ENCODE results near the gene ERMP1.
"Not testable (repeated sequence)": the region's sequence is repeated elsewhere in the genome, so short reads cannot be mapped to it uniquely, and the experiment has no call there.

ERMP1 gene

DNA sequence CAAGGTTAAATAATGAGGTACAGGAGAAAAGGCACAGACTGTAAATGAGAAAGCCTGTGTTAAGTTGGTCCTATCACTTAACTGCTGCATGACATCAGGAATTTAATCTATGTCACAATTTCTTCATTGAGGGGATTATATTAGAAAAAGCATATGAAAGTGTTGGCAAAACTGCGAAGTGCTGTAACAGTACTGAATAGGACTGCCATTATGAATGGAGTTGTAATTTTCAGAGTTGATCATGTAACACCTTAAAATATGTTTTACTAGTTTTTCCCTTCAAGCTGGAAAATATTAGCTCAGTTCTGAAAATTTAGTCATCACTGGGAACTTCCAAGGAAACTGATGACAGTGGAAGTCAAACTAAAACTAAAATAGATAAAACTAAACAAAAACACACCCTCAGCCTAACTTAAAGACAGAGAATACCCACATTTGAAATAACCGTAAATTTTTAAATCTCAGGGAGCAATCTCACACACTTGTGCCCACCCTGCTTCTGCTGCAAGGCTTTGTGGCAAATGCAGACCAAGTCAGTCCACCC, 45.1 kb downstream of the ERMP1 start:
- TF ChIP-seq, protein P1, sequence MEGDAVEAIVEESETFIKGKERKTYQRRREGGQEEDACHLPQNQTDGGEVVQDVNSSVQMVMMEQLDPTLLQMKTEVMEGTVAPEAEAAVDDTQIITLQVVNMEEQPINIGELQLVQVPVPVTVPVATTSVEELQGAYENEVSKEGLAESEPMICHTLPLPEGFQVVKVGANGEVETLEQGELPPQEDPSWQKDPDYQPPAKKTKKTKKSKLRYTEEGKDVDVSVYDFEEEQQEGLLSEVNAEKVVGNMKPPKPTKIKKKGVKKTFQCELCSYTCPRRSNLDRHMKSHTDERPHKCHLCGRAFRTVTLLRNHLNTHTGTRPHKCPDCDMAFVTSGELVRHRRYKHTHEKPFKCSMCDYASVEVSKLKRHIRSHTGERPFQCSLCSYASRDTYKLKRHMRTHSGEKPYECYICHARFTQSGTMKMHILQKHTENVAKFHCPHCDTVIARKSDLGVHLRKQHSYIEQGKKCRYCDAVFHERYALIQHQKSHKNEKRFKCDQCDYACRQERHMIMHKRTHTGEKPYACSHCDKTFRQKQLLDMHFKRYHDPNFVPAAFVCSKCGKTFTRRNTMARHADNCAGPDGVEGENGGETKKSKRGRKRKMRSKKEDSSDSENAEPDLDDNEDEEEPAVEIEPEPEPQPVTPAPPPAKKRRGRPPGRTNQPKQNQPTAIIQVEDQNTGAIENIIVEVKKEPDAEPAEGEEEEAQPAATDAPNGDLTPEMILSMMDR (IDR thresholded peaks at IDR 0.05; ENCODE audit: low read depth, low read length, missing control alignments): no peak
- DNase-seq (ENCODE audit: extremely low read depth, low read depth): no peak
- H3K4me3 ChIP-seq (replicated peaks; ENCODE audit: low read depth, low read length): no peak overlapping the region

- TF ChIP-seq, protein P1 (IDR thresholded peaks at IDR 0.05; ENCODE audit: low read depth, low read length, missing control alignments): no peak
- no peak for DNase-seq (ENCODE audit: extremely low read depth, low read depth)
- H3K4me3 ChIP-seq (replicated peaks; ENCODE audit: low read depth, low read length): no peak overlapping the region
Measured at GRCh38 chr9:5787220-5787619, 45.7 kb downstream of the ERMP1 start.

DNA sequence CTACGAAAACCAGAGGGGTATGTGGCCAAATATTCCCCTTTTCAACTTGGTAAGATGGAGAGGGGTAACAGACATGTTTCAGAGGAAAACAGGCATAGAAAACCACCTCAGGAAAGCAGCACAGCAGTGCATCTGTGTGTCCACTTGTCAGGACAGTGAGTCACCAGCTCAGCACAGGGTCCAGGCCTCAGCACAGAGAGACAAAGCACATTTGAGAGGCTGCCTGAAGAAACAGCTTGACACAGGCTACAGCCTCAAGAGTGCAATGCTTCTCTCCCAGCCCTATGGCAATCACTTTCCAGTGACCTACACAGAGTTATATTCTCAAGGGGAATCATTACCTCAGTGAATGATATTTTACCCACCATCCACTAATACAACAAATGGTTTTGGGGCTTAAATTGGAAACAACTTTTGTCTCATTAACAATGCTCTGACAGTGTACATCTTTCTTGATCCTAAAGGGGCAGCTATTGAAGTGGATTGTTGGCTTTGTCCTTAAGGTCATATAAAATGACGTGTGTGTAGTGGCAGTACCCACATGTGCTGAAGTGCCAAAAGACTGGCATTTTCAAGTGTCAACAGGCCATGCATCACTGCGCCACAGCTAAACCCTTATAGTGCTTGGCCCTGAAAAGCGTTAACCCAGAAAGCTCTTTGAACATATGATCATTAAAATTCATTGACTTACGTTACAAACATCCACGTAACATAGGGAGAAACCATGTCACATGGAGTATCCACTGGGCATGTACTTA, 46.4 kb downstream of the ERMP1 start:
- TF ChIP-seq, protein P1 (IDR thresholded peaks at IDR 0.05; ENCODE audit: low read depth, low read length, missing control alignments): no peak
- no peak overlapping the region for H3K4me3 ChIP-seq (replicated peaks; ENCODE audit: low read depth, low read length)
- DNase-seq (ENCODE audit: extremely low read depth, low read depth): no peak

DNA sequence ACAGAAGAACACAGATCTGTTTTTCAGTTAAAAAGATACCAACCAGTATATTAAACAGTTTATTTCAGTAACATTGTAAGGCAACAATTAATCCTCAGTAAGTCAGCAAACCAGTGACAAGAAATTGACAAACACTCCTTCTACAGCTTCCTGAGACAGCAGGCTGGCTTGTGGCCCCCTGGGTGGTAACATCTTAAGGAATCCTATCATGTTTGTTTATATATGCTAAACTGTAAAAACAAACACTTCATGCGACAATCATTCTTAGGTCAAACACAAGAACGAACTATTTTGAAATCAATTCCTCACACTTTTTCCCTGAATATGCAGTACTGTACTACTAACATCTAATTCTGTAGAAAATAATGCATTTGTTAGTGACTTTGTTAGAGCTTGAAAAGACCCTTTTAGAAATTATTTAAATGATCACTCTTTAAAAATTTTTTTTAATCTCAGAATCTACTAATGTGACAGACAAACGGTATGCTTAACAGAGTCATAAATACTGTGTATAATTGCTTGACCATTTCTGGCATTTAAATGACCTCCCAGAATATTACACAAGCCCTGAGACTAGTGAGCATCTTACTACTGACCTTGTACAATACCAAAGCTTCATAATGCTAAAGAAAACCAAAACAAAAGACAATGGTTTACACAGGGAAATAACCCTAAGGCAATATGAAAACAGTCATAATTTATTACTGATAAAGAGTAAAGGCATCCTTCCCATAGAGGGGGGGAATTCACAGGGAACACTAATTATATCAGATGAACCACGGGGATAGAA, 48.2 kb downstream of the ERMP1 start:
- TF ChIP-seq, protein P1 (IDR thresholded peaks at IDR 0.05; ENCODE audit: low read depth, low read length, missing control alignments): no peak
- no peak overlapping the region for H3K4me3 ChIP-seq (replicated peaks; ENCODE audit: low read depth, low read length)
- DNase-seq (ENCODE audit: extremely low read depth, low read depth): no peak

GRCh38 chr9:5783982-5784381, 48.9 kb downstream of the ERMP1 start:
- TF ChIP-seq, protein P1 (IDR thresholded peaks at IDR 0.05; ENCODE audit: low read depth, low read length, missing control alignments): no peak
- no peak for DNase-seq (ENCODE audit: extremely low read depth, low read depth)
- no peak overlapping the region for H3K4me3 ChIP-seq (replicated peaks; ENCODE audit: low read depth, low read length)

DNA sequence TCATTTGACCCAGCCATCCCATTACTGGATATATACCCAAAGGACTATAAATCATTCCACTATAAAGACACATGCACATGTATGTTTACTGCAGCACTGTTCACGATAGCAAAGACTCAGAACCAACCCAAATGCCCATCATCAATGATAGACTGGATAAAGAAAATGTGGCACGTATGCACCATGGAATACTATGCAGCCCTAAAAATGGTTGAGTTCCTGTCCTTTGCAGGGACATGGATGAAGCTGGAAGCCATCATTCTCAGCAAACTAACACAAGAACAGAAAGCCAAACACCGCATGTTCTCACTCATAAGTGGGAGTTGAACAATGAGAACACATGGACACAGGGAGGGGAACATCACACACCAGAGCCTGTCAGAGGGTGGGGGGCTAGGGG, 49.5 kb downstream of the ERMP1 start:
- not testable (repeated sequence) for H3K4me3 ChIP-seq (replicated peaks; ENCODE audit: low read depth, low read length); DNase-seq (ENCODE audit: extremely low read depth, low read depth)

DNA sequence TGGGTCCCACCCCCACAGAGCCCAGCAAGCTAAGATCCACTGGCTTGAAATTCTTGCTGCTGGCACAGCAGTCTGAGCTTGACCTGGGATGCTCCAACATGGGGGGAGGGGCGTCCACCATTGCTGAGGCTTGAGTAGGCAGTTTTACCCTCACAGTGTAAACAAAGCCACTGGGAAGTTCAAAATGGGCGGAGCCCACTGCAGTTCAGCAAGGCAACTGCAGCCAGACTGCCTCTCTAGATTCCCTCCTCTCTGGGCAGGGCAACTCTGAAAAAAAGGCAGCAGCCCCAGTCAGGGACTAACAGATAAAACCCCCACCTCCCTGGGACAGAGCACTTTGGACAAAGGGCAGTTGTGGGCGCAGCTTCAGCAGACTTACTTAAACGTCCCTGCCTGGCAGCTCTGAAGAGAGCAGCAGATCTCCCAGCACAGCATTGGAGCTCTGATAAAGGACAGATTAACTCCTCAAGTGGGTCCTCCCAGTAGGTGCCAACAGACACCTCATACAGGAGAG, 53.2 kb downstream of the ERMP1 start:
- not testable (repeated sequence) for DNase-seq (ENCODE audit: extremely low read depth, low read depth); H3K4me3 ChIP-seq (replicated peaks; ENCODE audit: low read depth, low read length)
